Keratinocyte (primary cell): ENCODE measurements around the gene MRPS27.

Experiments
- EZH2 ChIP-seq: IDR thresholded peaks from one replicate; pipeline ENCODE4 v1.6.1; 2012; ENCODE audit warnings: inconsistent platforms, mild to moderate bottlenecking, low read length, moderate library complexity
- TF ChIP-seq, protein P1 (sequence below), 3 experiments: IDR thresholded peaks in 1 of 3; conservative IDR thresholded peaks in 1 of 3; optimal IDR thresholded peaks in 1 of 3; 2 replicates in 2 of 3; 3 replicates in 1 of 3; pipeline versions ENCODE3 to v1.5.1; 2011; ENCODE audit warnings: low read length in 3 of 3, mild to moderate bottlenecking in 3 of 3, moderate library complexity in 2 of 3, control low read depth in 1 of 3, inconsistent platforms in 1 of 3; ENCODE audit not compliant: insufficient read depth in 2 of 3; ENCODE audit errors: extremely low read depth in 1 of 3

GRCh38 chr5:72183101-72183520 is 136.9 kb downstream of the MRPS27 start:
- TF ChIP-seq, protein P1, sequence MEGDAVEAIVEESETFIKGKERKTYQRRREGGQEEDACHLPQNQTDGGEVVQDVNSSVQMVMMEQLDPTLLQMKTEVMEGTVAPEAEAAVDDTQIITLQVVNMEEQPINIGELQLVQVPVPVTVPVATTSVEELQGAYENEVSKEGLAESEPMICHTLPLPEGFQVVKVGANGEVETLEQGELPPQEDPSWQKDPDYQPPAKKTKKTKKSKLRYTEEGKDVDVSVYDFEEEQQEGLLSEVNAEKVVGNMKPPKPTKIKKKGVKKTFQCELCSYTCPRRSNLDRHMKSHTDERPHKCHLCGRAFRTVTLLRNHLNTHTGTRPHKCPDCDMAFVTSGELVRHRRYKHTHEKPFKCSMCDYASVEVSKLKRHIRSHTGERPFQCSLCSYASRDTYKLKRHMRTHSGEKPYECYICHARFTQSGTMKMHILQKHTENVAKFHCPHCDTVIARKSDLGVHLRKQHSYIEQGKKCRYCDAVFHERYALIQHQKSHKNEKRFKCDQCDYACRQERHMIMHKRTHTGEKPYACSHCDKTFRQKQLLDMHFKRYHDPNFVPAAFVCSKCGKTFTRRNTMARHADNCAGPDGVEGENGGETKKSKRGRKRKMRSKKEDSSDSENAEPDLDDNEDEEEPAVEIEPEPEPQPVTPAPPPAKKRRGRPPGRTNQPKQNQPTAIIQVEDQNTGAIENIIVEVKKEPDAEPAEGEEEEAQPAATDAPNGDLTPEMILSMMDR (optimal IDR thresholded peaks at IDR 0.05 in 1 of 3, IDR thresholded peaks at IDR 0.05 in 1 of 3, conservative IDR thresholded peaks at IDR 0.05 in 1 of 3; ENCODE audit: extremely low read depth in 1 of 3, insufficient read depth in 2 of 3, low read length in 3 of 3), result no peak
- no peak for TF ChIP-seq EZH2
